Right lobe of liver (tissue), 6 donors: Measurements from ENCODE around the gene DIAPH2. TPM values are rescaled to one million over a fixed set of nuclear protein-coding genes. Genes with fewer than 3 reads are reported as not detected.

Experiments used
- ATAC-seq, 4 donors: fragments of 200-7000 bp; cut with Tn5 transposase; one replicate each; pipeline ENCODE4 v1.9.1; 2020; ENCODE audit warnings: mild to moderate bottlenecking in 4 of 4, moderate library complexity in 4 of 4
- DNase-seq, 3 donors: peaks; one replicate each; pipeline ENCODE4 v3.0.0-alpha.2; 2020
- H3K27ac ChIP-seq, 3 donors: fragments of 200-600 bp; one replicate each; pipeline ENCODE4 v1.8.0; 2022
- H3K27me3 ChIP-seq, 2 donors: fragments of 200-600 bp; one replicate each; pipeline ENCODE4 v1.8.0; 2022
- H3K36me3 ChIP-seq, 4 donors: fragments of 200-600 bp; sonication (generic) in 1 of 4; one replicate each; pipeline versions ENCODE4 v1.5.1 to v1.8.0; 2017 to 2022; ENCODE audit warnings: control low read depth in 1 of 4
- H3K4me1 ChIP-seq, 4 donors: fragments of 200-600 bp; sonication (generic) in 1 of 4; one replicate each; pipeline versions ENCODE4 v1.5.1 to v1.8.0; 2017 to 2022; ENCODE audit warnings: control low read depth in 1 of 4
- H3K4me3 ChIP-seq, 3 donors: fragments of 200-600 bp; one replicate each; pipeline ENCODE4 v1.8.0; 2022
- H3K9me3 ChIP-seq, 4 donors: fragments of 200-600 bp; sonication (generic) in 1 of 4; one replicate each; pipeline versions ENCODE4 v1.5.1 to v1.8.0; 2017 to 2022; ENCODE audit warnings: control low read depth in 1 of 4
- CTCF ChIP-seq, 4 donors: fragments of 200-600 bp in 3 of 4; fragments of 450-650 bp in 1 of 4; IDR thresholded peaks; one replicate each; pipeline versions ENCODE4 v1.5.1 to v1.8.0; 2016 to 2022; ENCODE audit warnings: antibody characterized with exemption in 4 of 4, mild to moderate bottlenecking in 2 of 4
- POLR2A ChIP-seq: fragments of 450-650 bp; IDR thresholded peaks from one replicate; pipeline ENCODE4 v1.6.1; 2017; ENCODE audit warnings: antibody characterized with exemption, mild to moderate bottlenecking
- WGBS: methylation state at CpG from one replicate; pipeline ENCODE4 v1.1.6; 2018; ENCODE audit warnings: low coverage, low lambda C conversion rate; ENCODE audit not compliant: insufficient coverage; ENCODE audit errors: missing lambda C conversion rate; 5-methylcytosine and 5-hydroxymethylcytosine counted together
- intact Hi-C, 2 donors: fragments of 100-400 bp; cut with DNase I; formaldehyde crosslinking; loops; one replicate each; pipeline versions ENCODE4 v1.11.2 to v1.14.1; 2022
- total RNA-seq, 6 experiments: library from RNA; depleted of rRNA in 2 of 6; stranded (reverse); fragments of >200 nt in 2 of 6; fragmentation: NEBNext Ultra II Directional in 3 of 6; extraction: Animal tissue kit (Norgen Biotek cat#: 25700) in 3 of 6; gene quantifications; one replicate each; pipeline versions ENCODE4 v1.1.0 to v1.2.4, GENCODE V29; 2016 to 2023
- donor health status: DM: no; HTN: yes; CAD: no.
- donor health status: DM: no; HTN: no; CAD: no.
- donor health status: DM: no; HTN: no; CAD: no.
- donor health status: DM: no; HTN: yes; CAD: no.
- donor health status: DM: no; HTN: yes; CAD: no.

DIAPH2 gene
- total RNA-seq, 6 experiments from 2014 or later: 10.6 to 20.0 (median 16.4) TPM

GRCh38 chrX:97132664-97133415 lies 448.2 kb downstream of the DIAPH2 start:
- H3K4me3 ChIP-seq: no peak overlapping the region
- H3K36me3 ChIP-seq: no peaks in the 10 kb centered on the region
- no peak for ATAC-seq
- no peak for DNase-seq
- H3K4me1 ChIP-seq: no peaks in the 10 kb centered on the region
- H3K27ac ChIP-seq: no peak overlapping the region
- no peaks in the 10 kb centered on the region for H3K27me3 ChIP-seq
- intact Hi-C loops: no loop called here
- WGBS: 70% methylated on average over 6 of the region's 6 CpGs
- no peak for TF ChIP-seq POLR2A
- TF ChIP-seq CTCF (IDR thresholded peaks at IDR 0.05): no peak
- no peaks in the 10 kb centered on the region for H3K9me3 ChIP-seq

- no peak for ATAC-seq
- no peak for TF ChIP-seq POLR2A
- TF ChIP-seq CTCF (IDR thresholded peaks at IDR 0.05): no peak
- H3K36me3 ChIP-seq: no peaks in the 10 kb centered on the region
- 90% methylated on average over 1 of the region's 1 CpG for WGBS
- intact Hi-C loops: no loop called here
- no peak overlapping the region for H3K27ac ChIP-seq
- no peaks in the 10 kb centered on the region for H3K4me1 ChIP-seq
- no peak for DNase-seq
- no peak overlapping the region for H3K4me3 ChIP-seq
- H3K9me3 ChIP-seq: no peaks in the 10 kb centered on the region
- H3K27me3 ChIP-seq: no peaks in the 10 kb centered on the region
Observed at GRCh38 chrX:97145934-97146333, 461.3 kb downstream of the DIAPH2 start.

- Histone ChIP-seq H3K36me3 (no peaks in the 10 kb centered on the region), H3K9me3 (no peaks in the 10 kb centered on the region), H3K4me3 (no peak overlapping the region), H3K4me1 (peaks cover 0 to 8% (median 0%) of the 10 kb centered on the region in 4 donors), H3K27ac (no peak overlapping the region), H3K27me3 (no peaks in the 10 kb centered on the region)
- intact Hi-C loops: no loop called here
- WGBS: 70% methylated on average over 1 of the region's 1 CpG
- TF ChIP-seq POLR2A (no peak), CTCF (IDR thresholded peaks at IDR 0.05) (no peak)
- DNase-seq (no peak), ATAC-seq (no peak)
Observed at GRCh38 chrX:97155816-97156215, 471.2 kb downstream of the DIAPH2 start.

GRCh38 chrX:97158269-97158668 lies 473.6 kb downstream of the DIAPH2 start:
- no peak for DNase-seq
- peaks cover 0 to 11% (median 0%) of the 10 kb centered on the region in 4 donors for H3K4me1 ChIP-seq
- H3K27me3 ChIP-seq: no peaks in the 10 kb centered on the region
- H3K9me3 ChIP-seq: no peaks in the 10 kb centered on the region
- intact Hi-C loops: no loop called here
- H3K27ac ChIP-seq: no peak overlapping the region
- TF ChIP-seq CTCF (IDR thresholded peaks at IDR 0.05) (no peak), POLR2A (no peak)
- H3K4me3 ChIP-seq: no peak overlapping the region
- peak in 1 of 4 donors; percentile 48 for ATAC-seq
- H3K36me3 ChIP-seq: no peaks in the 10 kb centered on the region
- 57% methylated on average over 4 of the region's 4 CpGs for WGBS
